Heart left ventricle (tissue), 16 donors: Measurements from ENCODE around the gene KNSTRN. TPM values are rescaled to one million over a fixed set of nuclear protein-coding genes. Genes with fewer than 3 reads are reported as not detected.

Experiments
- ATAC-seq, 4 donors: fragments of 200-7000 bp; cut with Tn5 transposase; one replicate each; pipeline ENCODE4 v1.9.1; 2020 to 2022; ENCODE audit warnings: moderate library complexity in 4 of 4, mild to moderate bottlenecking in 3 of 4, moderate number of reproducible peaks in 1 of 4
- DNase-seq, 5 donors: peaks; one replicate each; pipeline ENCODE4 v3.0.0-alpha.2; 2020
- H3K27ac ChIP-seq, 12 donors: fragments of 200-600 bp; sonication (generic) in 4 of 12; one replicate each; pipeline versions ENCODE4 v1.5.0 to v1.8.0; 2016 to 2022; ENCODE audit warnings: mild to moderate bottlenecking in 2 of 12
- H3K27me3 ChIP-seq, 9 donors: fragments of 200-600 bp; sonication (generic) in 2 of 9; one replicate each; pipeline versions ENCODE4 v1.5.1 to v1.8.0; 2016 to 2022; ENCODE audit warnings: mild to moderate bottlenecking in 3 of 9
- H3K36me3 ChIP-seq, 9 donors: fragments of 200-600 bp; sonication (generic) in 2 of 9; one replicate each; pipeline versions ENCODE4 v1.5.0 to v1.8.0; 2018 to 2022; ENCODE audit warnings: mild to moderate bottlenecking in 2 of 9
- H3K4me1 ChIP-seq, 12 donors: fragments of 200-600 bp; sonication (generic) in 4 of 12; one replicate each; pipeline versions ENCODE4 v1.5.0 to v1.8.0; 2016 to 2022; ENCODE audit warnings: mild to moderate bottlenecking in 3 of 12
- H3K4me3 ChIP-seq, 12 donors: fragments of 200-600 bp; sonication (generic) in 4 of 12; one replicate each; pipeline versions ENCODE4 v1.5.0 to v1.8.0; 2017 to 2022; ENCODE audit warnings: mild to moderate bottlenecking in 9 of 12, moderate library complexity in 4 of 12
- H3K9me3 ChIP-seq, 12 donors: fragments of 200-600 bp; sonication (generic) in 4 of 12; one replicate each; pipeline versions ENCODE4 v1.5.0 to v1.8.0; 2016 to 2022; ENCODE audit warnings: mild to moderate bottlenecking in 1 of 12
- POLR2A ChIP-seq, 2 donors: fragments of 450-650 bp; IDR thresholded peaks; one replicate each; pipeline ENCODE4 v1.6.1; 2017; ENCODE audit warnings: antibody characterized with exemption in 2 of 2, mild to moderate bottlenecking in 2 of 2, moderate library complexity in 2 of 2
- WGBS, 4 donors: extraction: QIAGEN DNeasy Blood & Tissue Kit in 2 of 4; methylation state at CpG; one replicate each; pipeline versions ENCODE4 v1.1.5 to v1.1.7; 2013 to 2018; 5-methylcytosine and 5-hydroxymethylcytosine counted together
- intact Hi-C, 10 donors: fragments of 100-400 bp; cut with DNase I; formaldehyde crosslinking; loops; one replicate each; pipeline versions ENCODE4 v1.11.1 to v1.14.2; 2022
- polyA plus RNA-seq, 2 donors: library from polyadenylated mRNA; stranded (reverse); fragments of 200-250 nt; gene quantifications; one replicate each; pipeline ENCODE4 v1.2.3, GENCODE V29; 2013
- total RNA-seq, 9 donors: library from RNA; depleted of rRNA in 2 of 9; stranded (reverse); fragments of >200 nt in 2 of 9; fragmentation: NEBNext Ultra II Directional in 3 of 9; extraction: Animal tissue kit (Norgen Biotek cat#: 25700) in 3 of 9; gene quantifications; one replicate each; pipeline versions ENCODE4 v1.1.0 to v1.2.4, GENCODE V29; 2016 to 2023
- TF ChIP-seq, protein P1 (sequence below), 12 donors: fragments of 200-600 bp; sonication (generic) in 4 of 12; IDR thresholded peaks; one replicate each; pipeline versions ENCODE4 v1.5.0 to v1.8.0; 2018 to 2022; ENCODE audit warnings: antibody characterized with exemption in 12 of 12, mild to moderate bottlenecking in 5 of 12
- donor health status: ischemic (EF 13 %, LVEDD 7.1; RV severe dilation, severe dysfunction).
- donor health status: healthy with polysubstance abuse.
- donor health status: DM: no; HTN: yes; CAD: no.
- donor health status: DM: no; HTN: no; CAD: no.
- donor health status: ischemic (EF 25% LVEDD 6.9; RV normal size, moderate dysfunction).
- donor health status: ischemic (EF 25% LVEDD 5.7; RV mildly dilated, moderate dysfunction).
- donor health status: healthy.
- donor health status: DM: yes; HTN: yes; CAD: no.
- donor health status: ischemic (EF 35%, LVEDD 5.7; RV mildly dilated, moderate dysfunction).
- donor health status: nonischemic (EF 11% LVEDD 7.7; RV severe dilation, severe dysfunction).
- donor health status: DM: yes; HTN: yes; CAD: no.
- donor health status: PGD.
- donor health status: ischemic (EF 29% LVEDD 5.4; RV normal size, mild dysfunction).
- donor health status: nonischemic (EF 23%, LVEDD 6.1; RV moderate dilation, normal function).

The KNSTRN gene
- total and polyA plus RNA-seq, 11 donors, result 8.0 to 20.1 (median 9.9) TPM

DNA sequence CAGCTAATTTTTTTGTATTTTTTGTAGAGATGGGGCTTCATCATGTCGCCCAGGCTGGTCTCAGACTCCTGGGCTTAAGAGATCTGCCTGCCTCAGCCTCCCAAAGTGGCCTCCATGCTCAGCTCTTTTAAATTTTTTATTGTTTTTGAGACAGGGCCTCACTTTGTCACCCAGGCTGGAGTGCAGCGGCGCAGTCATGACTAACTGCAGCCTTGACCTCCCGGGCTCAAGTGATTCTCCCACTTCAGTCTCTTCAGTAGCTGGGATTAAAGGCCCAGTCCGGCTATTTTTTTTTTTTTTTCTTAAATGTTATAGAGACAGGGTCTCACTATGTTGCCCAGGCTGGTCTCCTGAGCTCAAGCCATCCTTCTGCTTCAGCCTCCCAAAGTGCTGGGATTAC lies 43.2 kb downstream of the KNSTRN start:
- peaks cover 0 to 15% (median 12%) of the 10 kb centered on the region in 12 donors for H3K4me1 ChIP-seq
- H3K36me3 ChIP-seq, result no peaks in the 10 kb centered on the region
- no peak overlapping the region for H3K27ac ChIP-seq
- no peak for DNase-seq
- no peak overlapping the region for H3K4me3 ChIP-seq
- TF ChIP-seq, protein P1, sequence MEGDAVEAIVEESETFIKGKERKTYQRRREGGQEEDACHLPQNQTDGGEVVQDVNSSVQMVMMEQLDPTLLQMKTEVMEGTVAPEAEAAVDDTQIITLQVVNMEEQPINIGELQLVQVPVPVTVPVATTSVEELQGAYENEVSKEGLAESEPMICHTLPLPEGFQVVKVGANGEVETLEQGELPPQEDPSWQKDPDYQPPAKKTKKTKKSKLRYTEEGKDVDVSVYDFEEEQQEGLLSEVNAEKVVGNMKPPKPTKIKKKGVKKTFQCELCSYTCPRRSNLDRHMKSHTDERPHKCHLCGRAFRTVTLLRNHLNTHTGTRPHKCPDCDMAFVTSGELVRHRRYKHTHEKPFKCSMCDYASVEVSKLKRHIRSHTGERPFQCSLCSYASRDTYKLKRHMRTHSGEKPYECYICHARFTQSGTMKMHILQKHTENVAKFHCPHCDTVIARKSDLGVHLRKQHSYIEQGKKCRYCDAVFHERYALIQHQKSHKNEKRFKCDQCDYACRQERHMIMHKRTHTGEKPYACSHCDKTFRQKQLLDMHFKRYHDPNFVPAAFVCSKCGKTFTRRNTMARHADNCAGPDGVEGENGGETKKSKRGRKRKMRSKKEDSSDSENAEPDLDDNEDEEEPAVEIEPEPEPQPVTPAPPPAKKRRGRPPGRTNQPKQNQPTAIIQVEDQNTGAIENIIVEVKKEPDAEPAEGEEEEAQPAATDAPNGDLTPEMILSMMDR (IDR thresholded peaks at IDR 0.05), result no peak
- TF ChIP-seq POLR2A (IDR thresholded peaks at IDR 0.05), result no peak
- ATAC-seq, result no peak
- 91 to 97% (median 96%) methylated on average over 5 of the region's 5 CpGs for WGBS, 4 donors
- H3K9me3 ChIP-seq, result no peaks in the 10 kb centered on the region
- no peaks in the 10 kb centered on the region for H3K27me3 ChIP-seq
- intact Hi-C loops, result loop anchor here in 5 of 10 donors (2.0 to 10.0 kb wide), 5 partner anchors 111 to 381 kb away; no protein-coding TSS in a partner anchor

DNA sequence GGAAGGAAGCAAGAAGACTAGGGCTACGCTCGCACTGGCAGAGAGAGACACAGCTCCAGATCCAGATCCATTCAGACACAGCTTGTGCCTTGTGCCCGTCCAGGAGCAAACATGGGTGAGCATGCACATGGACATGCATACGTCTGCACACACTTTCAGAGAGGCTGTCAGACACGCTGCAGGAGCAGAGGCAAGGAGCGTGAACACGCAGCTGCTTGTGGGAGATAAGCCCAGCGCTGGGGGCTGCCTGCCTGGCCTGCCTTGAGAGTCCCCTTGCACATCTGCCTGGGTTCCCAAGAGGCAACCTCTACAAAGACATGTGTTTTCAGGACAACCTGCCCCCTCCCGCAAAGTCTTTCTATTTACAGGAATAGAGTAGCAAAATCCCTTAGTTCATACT lies 44.7 kb downstream of the KNSTRN start:
- DNase-seq (no peak), ATAC-seq (no peak)
- Histone ChIP-seq H3K9me3 (no peaks in the 10 kb centered on the region), H3K27ac (no peak overlapping the region), H3K27me3 (no peaks in the 10 kb centered on the region), H3K4me1 (peaks cover 0 to under 1% (median 0%) of the 10 kb centered on the region in 12 donors), H3K36me3 (no peaks in the 10 kb centered on the region), H3K4me3 (no peak overlapping the region)
- TF ChIP-seq POLR2A (IDR thresholded peaks at IDR 0.05), result no peak
- TF ChIP-seq, protein P1 (IDR thresholded peaks at IDR 0.05), result no peak
- intact Hi-C loops, result loop anchor here in 3 of 10 donors (10.0 kb wide), 3 partner anchors 112 to 382 kb away; no protein-coding TSS in a partner anchor
- WGBS, 4 donors, result 88 to 91% (median 90%) methylated on average over 9 of the region's 9 CpGs

DNA sequence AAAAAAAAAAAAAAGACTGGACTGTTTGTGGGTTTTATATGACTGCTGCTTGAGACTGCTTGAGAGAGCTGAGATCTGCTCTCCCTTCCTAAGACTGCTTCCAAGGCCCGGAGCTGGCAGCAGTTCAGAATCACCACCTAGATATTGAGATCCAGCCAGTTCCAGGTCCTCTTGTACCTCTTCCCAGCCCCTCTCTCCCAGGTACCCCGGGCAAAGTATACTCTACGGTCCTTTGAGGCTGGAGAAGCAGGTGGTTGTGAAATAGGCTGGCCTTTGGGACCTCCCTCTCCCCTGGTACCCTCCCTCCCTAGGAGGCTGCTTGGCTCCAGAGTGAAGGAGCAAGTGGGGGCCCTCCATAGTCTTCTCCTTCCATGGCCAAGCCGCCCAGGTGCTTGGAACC lies 45.7 kb downstream of the KNSTRN start:
- intact Hi-C loops, result loop anchor here in 3 of 10 donors (10.0 kb wide), 3 partner anchors 113 to 383 kb away; no protein-coding TSS in a partner anchor
- ATAC-seq, result no peak

DNA sequence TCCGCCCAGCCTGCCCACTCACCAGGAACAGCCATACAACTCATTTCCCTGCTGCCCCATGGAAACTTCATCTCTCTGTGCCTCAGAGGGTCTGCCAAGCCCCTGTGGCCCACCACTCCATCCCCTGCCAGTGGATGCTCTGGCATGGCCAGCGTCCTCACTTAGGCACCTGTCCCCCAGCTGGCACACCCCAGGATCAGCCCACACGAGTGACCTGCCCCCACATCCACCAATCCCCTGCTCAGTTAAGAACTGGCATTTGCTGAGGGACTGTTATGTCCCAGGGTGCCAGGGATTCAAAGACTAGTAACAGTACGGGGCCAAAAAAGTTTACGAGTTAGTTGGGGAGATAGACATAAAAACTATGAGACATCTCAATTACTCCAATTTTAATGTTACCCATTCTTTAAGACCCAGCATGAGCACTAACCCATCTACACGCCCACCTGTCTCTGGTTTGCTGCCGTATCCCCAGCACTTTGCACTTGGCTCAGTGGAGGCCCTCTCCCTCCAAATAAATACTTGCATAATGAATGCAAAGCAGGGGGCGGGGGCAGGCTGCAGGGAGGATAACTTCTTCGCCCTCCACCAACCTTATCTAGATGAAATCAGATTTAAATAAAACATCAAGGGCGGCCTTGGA lies 46.7 kb downstream of the KNSTRN start:
- Histone ChIP-seq H3K27ac (no peak overlapping the region), H3K36me3 (no peaks in the 10 kb centered on the region), H3K9me3 (no peaks in the 10 kb centered on the region), H3K4me1 (no peaks in the 10 kb centered on the region), H3K27me3 (no peaks in the 10 kb centered on the region), H3K4me3 (no peak overlapping the region)
- TF ChIP-seq, protein P1 (IDR thresholded peaks at IDR 0.05), result no peak
- TF ChIP-seq POLR2A (IDR thresholded peaks at IDR 0.05), result no peak
- no peak for ATAC-seq
- 82 to 92% (median 89%) methylated on average over 9 to 10 of the region's 10 CpGs for WGBS, 4 donors
- intact Hi-C loops, result loop anchor here in 3 of 10 donors (10.0 kb wide), 3 partner anchors 114 to 384 kb away; no protein-coding TSS in a partner anchor
- DNase-seq, result peak in 1 of 5 donors; percentile 29

More for the DNA sequence above, 45.7 kb downstream of the KNSTRN start:
- no peaks in the 10 kb centered on the region for H3K9me3 ChIP-seq
- H3K4me1 ChIP-seq, result no peaks in the 10 kb centered on the region
- H3K27ac ChIP-seq, result no peak overlapping the region
- no peak overlapping the region for H3K4me3 ChIP-seq
- DNase-seq, result no peak
- 92 to 95% (median 93%) methylated on average over 3 to 4 of the region's 4 CpGs for WGBS, 4 donors
- H3K27me3 ChIP-seq, result no peaks in the 10 kb centered on the region
- H3K36me3 ChIP-seq, result no peaks in the 10 kb centered on the region
- TF ChIP-seq POLR2A (IDR thresholded peaks at IDR 0.05), result no peak
- TF ChIP-seq, protein P1 (IDR thresholded peaks at IDR 0.05), result no peak
